ENCODE data around the gene MRPS25.
A peak's percentile ranks its signal among the peaks of the same experiment; 100 is the strongest.
"Not testable (repeated sequence)": the region's sequence is repeated elsewhere in the genome, so short reads cannot be mapped to it uniquely, and the experiment has no call there.

Gene MRPS25

DNA sequence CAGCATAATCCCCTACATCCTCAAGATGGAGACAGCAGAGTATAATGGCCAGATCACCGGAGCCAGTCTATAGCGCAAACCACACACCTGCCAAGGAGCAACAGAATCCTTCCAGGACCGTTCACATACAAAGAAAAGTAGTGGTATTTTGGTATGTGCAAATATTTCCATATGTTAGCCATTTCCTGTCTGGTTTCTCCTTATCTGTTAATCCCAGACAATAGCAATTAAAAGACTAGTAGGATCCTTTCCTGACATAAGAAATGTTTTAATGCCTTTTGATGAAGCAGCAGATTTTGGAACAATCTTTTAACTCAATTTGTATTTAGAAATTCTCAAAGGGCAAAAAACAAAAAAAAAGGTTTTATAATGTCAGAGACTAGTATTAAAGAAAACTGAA, 22.2 kb downstream of the MRPS25 start:
- DNase-seq: peak; percentile 44

DNA sequence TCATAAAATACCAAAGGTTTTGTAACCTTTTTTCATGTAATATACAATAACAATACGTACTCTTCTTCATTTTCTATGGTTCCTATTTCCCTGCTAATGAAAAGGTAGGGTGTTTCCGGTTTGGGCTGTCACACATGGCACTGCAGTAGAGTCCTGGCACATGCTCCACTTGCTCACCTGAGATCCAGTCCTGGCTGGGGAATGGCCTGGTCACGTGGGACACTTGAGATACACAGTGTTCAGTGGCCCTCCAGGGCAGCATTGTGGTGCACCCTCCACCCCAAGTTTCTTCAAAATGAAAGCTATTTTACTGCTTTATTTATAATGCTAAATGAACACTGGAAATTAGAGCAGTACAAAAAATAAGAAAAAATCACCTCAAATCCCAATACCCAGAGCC, 23.2 kb downstream of the MRPS25 start:
- DNase-seq: no peak

DNA sequence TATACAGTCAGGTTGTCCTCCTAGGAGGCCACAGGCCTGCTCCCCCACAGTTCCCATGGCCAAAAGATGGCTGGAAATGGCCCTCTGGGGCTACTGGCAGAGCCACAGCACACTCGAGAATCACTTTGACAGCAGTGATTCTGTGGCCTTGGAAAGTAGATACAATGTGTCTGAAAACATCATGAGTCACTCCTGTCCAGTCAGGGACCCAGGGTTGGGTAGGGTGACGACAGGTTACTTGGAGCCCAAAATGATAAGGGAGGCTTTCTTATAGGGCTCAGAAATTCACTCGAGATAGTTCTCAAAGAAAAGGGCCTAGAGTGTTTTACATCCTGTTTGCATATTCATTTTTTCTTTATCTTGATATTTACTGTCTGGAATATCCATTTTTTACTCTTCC, 24.3 kb downstream of the MRPS25 start:
- DNase-seq: peak; percentile 7

DNA sequence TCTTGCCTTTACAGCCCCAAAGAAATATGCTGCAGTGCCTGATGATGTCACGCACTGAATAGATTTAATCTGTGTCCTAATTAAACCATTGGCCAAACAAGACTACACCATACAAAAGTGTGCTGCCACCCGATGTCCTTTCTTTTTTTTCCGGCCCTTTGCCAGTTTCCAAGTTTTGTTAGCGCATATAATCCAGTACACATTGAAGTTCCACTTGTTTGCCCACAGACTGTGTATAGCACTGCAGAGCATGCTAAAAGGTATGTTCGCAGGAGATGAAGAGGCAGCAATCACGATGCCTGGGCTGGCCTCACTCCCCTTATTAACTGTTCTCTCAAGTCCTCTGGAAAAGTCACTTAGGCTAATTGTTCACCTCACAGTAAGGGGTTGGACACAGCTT, 26.8 kb downstream of the MRPS25 start:
- no peak for DNase-seq

DNA sequence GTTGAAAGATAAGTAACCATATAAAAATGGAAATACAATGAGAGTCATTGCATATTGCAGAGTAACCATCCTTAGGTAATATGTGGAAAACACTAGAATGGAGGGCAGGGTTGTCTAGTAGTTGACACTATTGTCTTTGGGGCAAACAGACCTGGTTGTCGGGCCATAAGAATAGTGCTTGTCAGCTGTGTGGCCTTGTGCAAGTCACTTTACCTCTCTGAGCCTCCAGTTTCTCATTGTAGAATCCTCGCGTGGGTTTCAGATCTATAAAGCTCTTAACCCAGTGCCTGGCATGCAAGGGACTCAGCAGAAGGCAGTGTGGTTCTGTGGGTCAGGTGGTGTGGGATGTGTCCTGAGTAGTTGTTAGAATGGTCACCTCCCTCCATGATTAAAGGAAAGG, 32.0 kb downstream of the MRPS25 start:
- DNase-seq: no peak

DNA sequence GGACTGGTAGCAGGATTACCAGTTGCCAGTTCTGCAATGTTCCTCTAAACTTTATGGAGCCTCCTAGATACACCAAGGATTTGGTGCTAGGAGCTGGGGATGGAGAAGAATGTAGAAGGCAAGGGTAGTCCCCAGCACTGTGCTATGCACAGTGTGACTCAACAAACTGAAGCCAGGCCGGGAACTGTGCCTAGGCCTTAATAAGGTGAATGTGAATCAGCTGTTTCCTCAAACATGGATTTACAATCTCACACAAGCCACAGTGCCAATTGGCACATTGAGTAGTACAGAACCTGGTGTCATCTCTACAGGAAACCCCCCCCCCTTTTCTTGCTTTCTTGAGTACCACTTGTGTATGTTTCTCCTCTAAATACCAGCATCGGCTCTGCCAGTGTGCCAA, 32.5 kb downstream of the MRPS25 start:
- no peak for DNase-seq

DNA sequence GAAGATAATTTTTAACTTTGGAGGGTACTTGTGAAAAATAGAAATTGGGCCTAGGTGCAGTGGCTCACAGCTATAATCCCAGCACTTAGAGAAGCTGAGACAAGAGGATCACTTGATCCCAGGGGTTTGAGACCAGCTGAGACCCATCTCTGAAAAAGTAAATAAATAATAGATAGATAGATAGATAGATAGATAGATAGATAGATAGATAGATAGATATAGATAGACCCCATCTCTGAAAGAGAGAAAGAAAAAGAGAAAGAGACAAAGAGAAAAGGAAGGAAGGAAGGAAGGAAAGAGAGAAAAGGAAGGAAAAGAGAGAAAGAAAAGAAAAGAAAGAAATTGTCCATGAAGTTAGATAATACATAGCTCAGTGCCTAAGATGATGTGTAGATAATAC, 35.5 kb downstream of the MRPS25 start:
- DNase-seq: no peak

DNA sequence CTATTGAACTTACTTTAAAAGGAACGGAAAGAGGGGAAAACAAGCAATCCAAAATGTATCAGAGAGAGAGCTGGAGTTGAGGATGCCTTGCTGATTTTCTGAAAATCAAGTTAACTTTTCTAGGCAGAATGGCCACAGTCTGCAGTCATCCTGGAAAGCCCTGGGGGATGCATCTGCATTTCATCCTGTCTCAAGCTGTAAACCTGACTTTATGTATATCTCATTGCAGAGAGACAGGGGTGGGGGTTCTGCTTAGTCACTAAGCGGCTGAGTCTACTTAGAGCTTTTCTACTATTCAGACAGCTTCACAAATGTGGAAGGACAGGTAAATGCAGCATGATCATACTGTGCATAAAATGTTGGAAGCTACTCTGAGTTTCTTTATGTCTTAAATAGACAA, 41.4 kb downstream of the MRPS25 start:
- no peak for DNase-seq

DNA sequence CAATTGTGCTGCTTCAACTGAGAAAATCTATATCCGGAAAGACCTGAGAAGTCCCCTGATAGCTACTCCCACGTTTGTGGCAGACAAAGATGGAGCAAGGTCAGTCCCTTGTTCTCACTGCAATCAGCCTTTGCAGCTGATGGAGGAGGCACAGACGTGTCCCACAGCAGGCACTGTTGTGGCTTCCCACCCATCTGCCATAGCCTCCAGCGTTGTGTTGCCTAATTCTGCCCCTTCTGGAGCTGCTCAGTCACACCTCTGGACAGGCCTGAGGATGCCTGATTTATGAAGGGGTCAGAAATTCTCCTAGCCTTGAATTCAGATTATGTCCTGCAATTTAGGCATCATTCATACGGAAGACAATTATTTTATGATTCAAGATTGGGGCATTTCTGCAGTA, 41.9 kb downstream of the MRPS25 start:
- no peak for DNase-seq

DNA sequence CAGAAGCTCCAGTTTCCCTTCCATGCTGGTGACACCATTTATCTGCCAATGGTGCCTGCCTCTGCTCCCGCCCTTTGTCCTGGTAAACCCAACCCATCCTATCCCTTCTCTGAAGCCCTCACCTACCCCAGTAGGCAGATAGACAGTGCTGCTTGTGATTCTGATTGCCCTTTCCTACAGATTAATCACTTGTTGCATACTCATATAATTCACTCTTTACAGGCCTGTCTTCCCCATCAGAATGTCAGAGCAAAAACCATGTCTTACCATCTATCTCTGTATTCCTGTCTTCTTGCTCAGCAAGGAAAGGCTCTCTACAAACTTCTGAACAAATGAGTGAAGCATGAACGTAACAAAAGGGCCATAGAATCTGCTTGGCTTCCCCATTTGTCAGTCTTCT, 47.9 kb downstream of the MRPS25 start:
- no peak for DNase-seq

DNA sequence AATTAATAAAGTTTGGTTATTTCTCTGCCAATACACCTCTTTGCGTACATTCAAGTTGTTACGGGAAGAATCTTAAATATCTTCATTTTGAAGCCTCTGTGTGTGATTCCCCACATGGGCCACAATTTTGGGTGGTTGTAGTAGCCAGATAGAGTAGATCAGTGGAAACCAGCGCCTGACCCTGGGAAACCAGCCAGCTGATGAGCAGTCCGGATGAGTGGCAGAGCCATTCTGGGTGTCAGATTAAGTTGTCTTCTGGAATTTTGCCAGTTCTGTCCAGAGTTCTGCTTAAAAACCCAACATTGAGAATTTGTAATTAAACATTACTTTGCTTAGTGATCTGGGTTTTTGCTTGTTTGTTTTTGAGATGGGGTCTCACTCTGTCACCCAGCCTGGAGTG, 49.7 kb downstream of the MRPS25 start:
- DNase-seq: no peak

DNA sequence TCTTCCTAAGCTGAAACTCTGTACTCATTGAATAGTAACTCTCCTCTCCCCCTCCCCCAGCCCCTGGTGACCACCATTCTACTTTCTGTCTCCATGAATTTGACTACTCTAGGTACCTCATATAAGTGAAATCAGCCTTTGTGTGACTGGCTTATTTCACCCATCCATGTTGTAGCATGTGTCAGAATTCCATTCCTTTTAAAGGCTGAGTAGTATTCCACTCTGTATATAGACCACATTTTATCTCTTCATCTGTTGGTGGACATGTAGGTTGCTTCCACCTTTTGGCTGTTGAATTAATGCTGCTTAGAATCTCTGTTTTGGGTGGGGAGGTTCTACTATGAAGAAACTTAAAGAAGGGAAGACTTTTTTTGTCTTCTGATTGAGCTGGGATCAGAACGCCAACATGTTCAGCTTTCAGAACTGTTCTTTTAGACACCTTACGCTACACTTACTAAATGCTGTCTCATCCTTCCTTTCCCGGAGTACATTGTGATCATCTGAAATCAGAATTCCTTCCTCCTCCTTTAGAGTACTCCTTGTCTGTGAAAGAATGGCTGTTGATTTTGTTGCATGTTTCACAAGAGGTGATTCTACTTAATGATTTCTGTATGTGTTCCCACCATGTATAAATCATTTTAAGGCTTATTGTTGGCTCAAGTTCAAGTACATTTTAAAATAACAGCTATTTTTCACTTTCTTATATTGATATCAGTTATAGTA, 50.3 kb downstream of the MRPS25 start:
- DNase-seq: no peak

DNA sequence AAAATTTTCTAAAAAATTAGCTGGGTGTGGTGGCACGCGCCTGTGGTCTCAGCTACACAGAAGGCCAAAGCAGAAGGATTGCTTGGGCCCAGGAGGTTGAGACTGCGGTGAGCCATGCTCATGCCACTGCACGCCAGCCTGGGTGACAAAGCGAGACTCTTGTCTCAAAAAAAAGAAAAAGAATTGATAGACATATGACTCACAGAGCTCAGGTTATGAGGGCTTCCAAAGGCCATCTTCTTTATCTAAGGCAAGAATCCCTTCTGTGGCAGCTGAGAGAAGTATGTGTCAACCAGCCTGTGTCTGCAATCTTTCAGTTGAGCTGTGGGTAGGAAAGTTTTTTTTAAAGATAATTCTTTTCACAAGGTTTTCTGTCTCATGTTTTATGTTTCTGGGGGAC, 53.9 kb downstream of the MRPS25 start:
- peak; percentile 9 for DNase-seq

DNA sequence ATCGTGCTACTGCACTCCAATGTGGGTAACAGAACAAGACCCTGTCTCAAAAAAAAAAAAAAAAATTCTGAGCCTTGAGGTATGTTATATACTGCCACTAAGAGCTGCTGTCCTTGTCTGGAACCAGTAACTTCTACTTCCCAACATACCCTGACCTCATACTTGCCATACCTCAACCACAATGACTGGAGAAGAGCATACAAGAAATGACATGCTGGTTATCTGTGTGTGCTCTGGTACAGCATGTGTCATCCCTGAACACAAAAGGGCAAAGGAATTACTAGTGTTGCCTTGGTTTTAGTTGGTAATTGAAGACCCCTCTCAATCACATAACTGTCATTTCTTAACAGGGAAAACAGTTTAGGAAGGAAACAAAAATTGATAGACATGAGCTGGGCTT, 54.5 kb downstream of the MRPS25 start:
- peak; percentile 19 for DNase-seq

DNA sequence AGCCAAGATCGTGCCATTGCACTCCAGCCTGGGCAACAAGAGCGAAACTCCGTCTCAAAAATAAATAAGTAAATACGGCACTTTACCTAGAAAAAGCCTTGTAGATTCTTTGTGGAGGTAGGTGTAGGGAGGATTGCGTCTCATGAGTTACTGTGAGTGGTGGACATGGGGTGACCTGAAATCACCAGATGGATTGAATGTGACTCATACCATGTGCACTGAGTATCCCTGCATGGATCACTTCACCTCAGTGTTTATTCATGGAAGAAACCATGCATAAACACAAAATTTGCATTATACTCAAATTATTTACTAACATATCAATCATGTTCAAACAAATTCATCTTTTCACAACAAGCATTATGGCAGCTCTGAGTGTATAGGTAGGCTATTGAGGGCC, 55.9 kb downstream of the MRPS25 start:
- no peak for DNase-seq

DNA sequence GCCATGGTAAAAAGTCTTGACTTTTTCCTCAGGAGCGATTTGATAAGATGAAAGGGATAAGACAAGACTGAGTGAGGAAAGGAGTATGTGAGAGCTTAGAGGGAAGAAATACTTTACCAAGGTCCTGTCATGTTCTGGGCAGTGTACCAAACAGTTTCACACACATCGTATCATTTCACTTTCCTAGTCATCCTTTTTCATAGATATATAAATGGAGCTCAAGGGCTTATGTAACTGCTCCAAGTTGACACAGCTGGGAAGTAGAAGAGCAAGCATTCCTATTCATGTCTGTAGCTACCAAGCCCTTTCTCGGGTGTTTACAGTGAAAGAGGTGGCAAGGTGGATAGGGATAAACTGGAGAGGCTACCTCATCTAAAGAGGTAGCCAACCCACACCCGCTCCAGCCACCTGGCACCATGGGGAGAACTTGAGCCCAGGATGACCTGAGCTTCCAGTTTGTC, 57.4 kb downstream of the MRPS25 start:
- DNase-seq: peak; percentile 14

DNA sequence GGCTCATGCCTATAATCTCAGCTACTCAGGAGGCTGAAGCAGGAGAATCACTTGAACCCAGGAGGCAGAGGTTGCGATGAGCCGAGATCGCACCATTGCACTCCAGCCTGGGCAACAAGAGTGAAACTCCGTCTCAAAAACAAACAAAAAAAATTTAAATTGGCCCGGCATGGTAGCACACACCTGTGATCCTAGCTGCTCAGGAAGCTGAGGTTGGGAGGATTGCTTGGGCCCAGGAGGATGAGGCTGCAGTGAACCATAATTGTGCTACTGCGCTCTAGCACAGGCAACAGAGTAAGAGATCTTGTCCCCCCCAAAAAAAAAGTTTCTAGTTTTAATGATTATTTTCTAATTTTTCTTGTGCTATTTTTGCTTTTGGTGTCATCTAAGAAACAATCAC, 65.9 kb downstream of the MRPS25 start:
- not testable (repeated sequence) for DNase-seq
